HG03064 (cell line): ENCODE results near the gene CFAP299.
A peak's percentile ranks its signal among the peaks of the same experiment; 100 is the strongest.
"Not testable (repeated sequence)": the region's sequence is repeated elsewhere in the genome, so short reads cannot be mapped to it uniquely, and the experiment has no call there.

Source experiments
- ATAC-seq: cut with Tn5 transposase; IDR thresholded peaks from one replicate; pipeline ENCODE4 v1.9.1; 2021; ENCODE audit warnings: low read depth; ENCODE audit not compliant: unreplicated experiment

The CFAP299 gene

GRCh38 chr4:80335554-80336358 is at the start of gene CFAP299:
Gene CFAP299, plus strand, starts transcription at chr4:80335730.
- peak; percentile 93 for ATAC-seq

- no peak for ATAC-seq
Observed at GRCh38 chr4:80286451-80286850, 49.1 kb upstream of the CFAP299 start.

DNA sequence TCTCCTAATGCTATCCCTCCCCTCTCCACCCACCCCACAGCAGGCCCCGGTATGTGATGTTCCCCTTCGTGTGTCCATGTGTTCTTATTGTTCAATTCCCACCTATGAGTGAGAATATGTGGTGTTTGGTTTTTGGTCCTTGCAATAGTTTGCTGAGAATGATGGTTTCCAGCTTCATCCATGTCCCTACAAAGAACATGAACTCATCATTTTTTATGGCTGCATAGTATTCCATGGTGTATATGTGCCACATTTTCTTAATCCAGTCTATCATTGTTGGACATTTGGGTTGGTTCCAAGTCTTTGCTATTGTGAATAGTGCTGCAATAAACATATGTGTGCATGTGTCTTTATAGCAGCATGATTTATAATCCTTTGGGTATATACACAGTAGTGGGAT is 44.9 kb upstream of the CFAP299 start:
- not testable (repeated sequence) for ATAC-seq

GRCh38 chr4:80294206-80294605 is 41.3 kb upstream of the CFAP299 start:
- ATAC-seq = no peak

DNA sequence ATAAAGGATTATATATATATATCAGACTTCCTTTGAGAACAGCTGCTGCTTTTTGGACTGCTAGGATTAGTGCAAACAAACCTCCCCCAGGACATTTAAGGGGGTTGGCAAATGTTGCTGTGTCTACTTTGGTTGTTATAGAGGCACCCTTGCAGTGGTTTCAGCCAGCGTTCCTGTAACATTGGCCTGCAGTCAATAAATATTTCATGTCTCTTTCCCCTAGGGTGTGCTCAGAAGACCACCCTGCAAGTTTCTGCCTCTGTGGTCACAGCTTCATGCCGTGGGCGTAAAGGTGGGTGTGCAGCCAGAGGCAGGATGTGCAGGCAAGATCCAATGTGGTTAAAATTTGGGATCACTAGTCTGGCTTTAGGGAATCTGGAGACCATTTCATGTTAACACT is 40.2 kb upstream of the CFAP299 start:
- ATAC-seq = no peak

DNA sequence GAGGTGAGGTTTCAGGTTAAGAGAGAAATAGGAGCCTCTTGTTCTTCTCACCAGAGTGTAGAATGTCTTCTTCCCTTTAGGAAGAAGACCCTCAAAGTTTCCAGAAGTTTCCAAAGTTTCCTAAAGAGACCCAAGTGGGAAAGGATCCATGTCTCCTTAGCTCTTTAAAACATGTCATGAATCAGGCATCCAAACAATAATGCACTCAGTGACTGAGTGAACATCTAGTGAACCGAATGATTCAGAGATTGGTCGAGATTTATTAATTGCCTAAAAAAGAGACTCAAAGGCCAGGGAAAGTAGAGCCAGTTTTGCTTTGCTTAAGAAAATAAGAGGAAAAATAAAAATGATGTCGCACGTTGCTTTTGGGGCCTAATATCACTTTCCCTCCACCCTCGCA is 39.7 kb upstream of the CFAP299 start:
- ATAC-seq = no peak

- ATAC-seq = no peak
Observed at GRCh38 chr4:80301884-80302283, 33.6 kb upstream of the CFAP299 start.

GRCh38 chr4:80302616-80303223 is 32.8 kb upstream of the CFAP299 start:
- ATAC-seq = no peak

DNA sequence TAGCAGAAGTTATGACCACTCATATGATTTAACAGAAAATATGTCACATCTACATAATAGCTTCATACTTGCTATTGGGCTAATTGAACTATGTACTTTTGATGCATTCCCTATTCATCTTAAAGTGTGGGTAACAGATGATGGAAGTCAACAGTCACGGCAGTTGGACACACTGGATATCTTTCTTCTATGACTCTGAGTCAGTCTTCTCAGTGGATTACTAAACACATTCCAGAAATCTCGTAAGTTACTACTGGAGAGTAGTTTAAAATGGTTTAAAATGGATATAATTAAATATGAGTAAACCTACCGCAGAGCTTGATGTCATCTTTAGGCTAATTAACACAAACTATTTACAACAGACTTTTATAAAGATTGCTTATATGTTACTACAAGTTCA is 30.1 kb upstream of the CFAP299 start:
- no peak for ATAC-seq

DNA sequence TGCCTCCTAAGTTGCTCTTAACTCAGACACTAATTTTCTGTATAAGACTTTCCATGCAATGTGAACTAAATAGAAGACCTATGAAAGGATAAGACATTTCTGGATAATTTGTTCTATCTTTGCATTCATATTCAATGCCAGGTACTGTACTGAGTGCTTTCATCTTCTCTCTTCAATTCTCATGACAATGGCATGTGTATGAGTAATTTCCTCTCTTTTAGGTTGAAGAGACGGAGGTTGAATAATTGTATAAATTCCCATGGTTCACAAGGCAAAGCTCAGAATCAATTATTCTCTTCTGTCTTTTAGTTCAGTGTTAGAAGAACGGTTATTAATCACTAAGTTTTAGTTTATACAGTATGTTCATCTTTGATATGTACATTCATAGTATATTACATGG is 29.3 kb upstream of the CFAP299 start:
- no peak for ATAC-seq

GRCh38 chr4:80307183-80307735 is 28.3 kb upstream of the CFAP299 start:
- ATAC-seq = no peak

GRCh38 chr4:80307774-80308465 is 27.6 kb upstream of the CFAP299 start:
- ATAC-seq = no peak

DNA sequence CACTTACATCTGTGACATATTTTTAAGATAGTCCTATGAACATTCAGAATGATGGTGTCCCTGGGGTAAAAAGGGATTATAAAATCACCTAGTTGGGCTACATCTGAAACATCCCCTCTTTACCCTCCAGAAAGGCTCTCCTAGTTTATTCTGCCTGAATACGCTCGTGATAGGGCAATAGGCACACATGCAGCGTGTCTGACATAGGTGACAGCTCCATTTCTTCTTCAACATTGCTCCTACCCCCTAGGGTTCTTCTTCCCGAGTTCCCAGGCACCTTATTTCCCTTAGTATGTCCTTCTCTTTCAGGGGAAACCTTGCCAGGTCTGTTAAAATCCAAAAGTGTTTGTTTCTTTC is 27.1 kb upstream of the CFAP299 start:
- no peak for ATAC-seq

- no peak for ATAC-seq
Observed at GRCh38 chr4:80309294-80310004, 26.1 kb upstream of the CFAP299 start.

GRCh38 chr4:80311130-80311529 is 24.4 kb upstream of the CFAP299 start:
- ATAC-seq = no peak

GRCh38 chr4:80312124-80312523 is 23.4 kb upstream of the CFAP299 start:
- no peak for ATAC-seq

- ATAC-seq = no peak
Observed at GRCh38 chr4:80313627-80314026, 21.9 kb upstream of the CFAP299 start.

DNA sequence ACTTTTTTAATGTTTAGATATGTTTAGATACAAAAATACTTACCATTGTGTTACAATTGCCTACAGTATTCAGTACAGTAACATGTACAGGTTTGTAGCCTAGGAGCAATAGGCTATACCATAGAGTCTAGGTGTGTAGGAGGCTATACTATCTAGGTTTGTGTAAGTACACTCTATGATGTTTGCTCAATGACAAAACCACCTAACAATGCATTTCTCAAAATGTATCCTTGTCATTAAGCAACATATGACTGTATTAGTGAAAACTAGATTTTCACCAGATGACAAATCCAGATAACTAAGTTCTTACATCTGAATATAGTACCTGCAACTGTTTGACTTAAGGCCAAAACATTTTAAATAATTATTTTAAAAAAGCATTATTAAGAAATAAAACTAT is 19.7 kb upstream of the CFAP299 start:
- not testable (repeated sequence) for ATAC-seq

DNA sequence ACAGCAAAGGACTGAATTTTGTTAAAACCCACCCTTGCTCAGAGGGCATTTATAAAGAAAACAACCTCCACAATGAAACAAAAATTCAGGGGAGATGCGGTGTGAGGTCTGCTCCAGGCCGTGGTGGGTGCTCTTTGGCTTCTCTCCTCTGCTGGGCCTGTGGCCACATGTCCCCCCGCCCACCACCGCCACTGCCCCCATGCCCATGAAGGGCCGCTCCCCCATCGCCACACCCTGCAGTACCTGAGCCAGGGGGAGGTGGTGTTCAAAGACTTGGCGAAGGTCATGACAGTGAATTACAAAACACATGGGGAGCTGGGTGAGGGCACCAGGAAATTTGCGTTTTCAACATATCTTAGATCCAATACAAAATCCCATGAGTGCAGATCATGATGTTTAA is 14.2 kb upstream of the CFAP299 start:
- no peak for ATAC-seq

GRCh38 chr4:80321776-80322175 is 13.8 kb upstream of the CFAP299 start:
- no peak for ATAC-seq

DNA sequence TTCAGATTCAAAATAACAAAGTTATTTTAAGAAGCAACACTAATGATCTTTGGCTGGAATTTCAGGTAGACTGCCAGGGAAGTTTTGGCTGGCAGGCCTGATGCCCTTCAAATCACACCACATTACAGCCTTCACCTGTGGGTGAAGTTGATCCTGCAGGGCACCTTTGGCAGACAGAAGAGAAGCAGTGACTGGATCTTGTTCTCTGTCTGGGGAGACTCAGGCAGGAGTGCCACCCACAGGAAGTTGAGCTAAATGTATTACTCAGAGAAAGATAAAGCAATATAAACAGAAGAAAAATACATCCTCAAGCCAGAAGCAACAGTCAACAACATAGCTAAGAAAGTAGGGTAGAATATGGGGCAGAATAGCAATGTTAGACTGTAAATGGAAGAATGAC is 12.8 kb upstream of the CFAP299 start:
- no peak for ATAC-seq
